ENCODE measurements around the gene MYBPC2.
A peak's percentile ranks its signal among the peaks of the same experiment; 100 is the strongest.
"Not testable (repeated sequence)": the region's sequence is repeated elsewhere in the genome, so short reads cannot be mapped to it uniquely, and the experiment has no call there.

MYBPC2 gene

GRCh38 chr19:50432221-50433028, at the start of gene MYBPC2:
Gene MYBPC2 (plus strand): TSS chr19:50432892. CDS start chr19:50432954, 62 bp downstream.
- DNase-seq (ENCODE audit: low read depth): no peak

GRCh38 chr19:50383001-50383851, 49.5 kb upstream of the MYBPC2 start:
- no peak for DNase-seq (ENCODE audit: low read depth)

- DNase-seq (ENCODE audit: low read depth): peak; percentile 89
Observed at GRCh38 chr19:50383852-50384684, 48.6 kb upstream of the MYBPC2 start, which contains the start of gene POLD1. Gene POLD1 (plus strand): TSS chr19:50384347. CDS start chr19:50398852, 14,505 bp downstream.

GRCh38 chr19:50384685-50385535, 47.8 kb upstream of the MYBPC2 start:
- DNase-seq (ENCODE audit: low read depth): no peak

- DNase-seq (ENCODE audit: low read depth): no peak
Observed at GRCh38 chr19:50387176-50387867, 45.4 kb upstream of the MYBPC2 start.

- no peak for DNase-seq (ENCODE audit: low read depth)
Observed at GRCh38 chr19:50387868-50388245, 44.8 kb upstream of the MYBPC2 start.

- DNase-seq (ENCODE audit: low read depth): not testable (repeated sequence)
Observed at GRCh38 chr19:50390295-50390694, 42.4 kb upstream of the MYBPC2 start.

- DNase-seq (ENCODE audit: low read depth): not testable (repeated sequence)
Observed at GRCh38 chr19:50390952-50391351, 41.7 kb upstream of the MYBPC2 start.

GRCh38 chr19:50392759-50393158, 39.9 kb upstream of the MYBPC2 start:
- DNase-seq (ENCODE audit: low read depth): no peak

GRCh38 chr19:50393589-50393988, 39.1 kb upstream of the MYBPC2 start:
- DNase-seq (ENCODE audit: low read depth): no peak

GRCh38 chr19:50394017-50394416, 38.7 kb upstream of the MYBPC2 start:
- DNase-seq (ENCODE audit: low read depth): no peak

GRCh38 chr19:50398675-50399367, 33.9 kb upstream of the MYBPC2 start:
- no peak for DNase-seq (ENCODE audit: low read depth)

GRCh38 chr19:50399368-50399745, 33.3 kb upstream of the MYBPC2 start:
- no peak for DNase-seq (ENCODE audit: low read depth)

- no peak for DNase-seq (ENCODE audit: low read depth)
Observed at GRCh38 chr19:50401605-50402450, 30.9 kb upstream of the MYBPC2 start.

GRCh38 chr19:50402544-50403301, 30.0 kb upstream of the MYBPC2 start:
- no peak for DNase-seq (ENCODE audit: low read depth)

- DNase-seq (ENCODE audit: low read depth): no peak
Observed at GRCh38 chr19:50406156-50406820, 26.4 kb upstream of the MYBPC2 start.

GRCh38 chr19:50406829-50407228, 25.9 kb upstream of the MYBPC2 start:
- no peak for DNase-seq (ENCODE audit: low read depth)

- no peak for DNase-seq (ENCODE audit: low read depth)
Observed at GRCh38 chr19:50409347-50409746, 23.3 kb upstream of the MYBPC2 start.
